IMR-90 (cell line): Measurements from ENCODE around the gene TCP1. TPM values are rescaled to one million over a fixed set of nuclear protein-coding genes. Genes with fewer than 3 reads are reported as not detected.

Source experiments
- ATAC-seq: fragments of 200-7000 bp; cut with Tn5 transposase; 2 replicates; pipeline ENCODE4 v1.9.1; 2020; ENCODE audit warnings: low read depth, mild to moderate bottlenecking, moderate library complexity
- BruUV-seq: library from RNA; stranded (reverse); fragments of 400-500 nt; replicated peaks from 2 replicates; lab custom pipeline; 2021; lab: Mats Ljungman, UMichigan
- CTCF ChIA-PET: fragments of 300-600 bp; formaldehyde crosslinking; extraction: SDS; loops from one replicate; lab custom pipeline; 2021; ENCODE audit warnings: antibody characterized with exemption; lab: Yijun Ruan, JAX
- POLR2A ChIA-PET: fragments of 300-600 bp; sonication (Branson Sonifier 250); formaldehyde crosslinking; loops from one replicate; lab custom pipeline; 2022; ENCODE audit warnings: antibody characterized with exemption; ENCODE audit not compliant: unreplicated experiment; lab: Charles Lee
- DNase-seq: peaks from one replicate; pipeline ENCODE4 v3.0.0; 2013
- H2AFZ ChIP-seq: replicated peaks from 2 replicates; pipeline ENCODE3; 2013; ENCODE audit warnings: low read length, mild to moderate bottlenecking; ENCODE audit not compliant: poor library complexity
- H2AK5ac ChIP-seq: 2 replicates; pipeline ENCODE4 v1.6.1; 2013; ENCODE audit warnings: low read depth, low read length, inconsistent platforms
- H2AK9ac ChIP-seq: replicated peaks from 2 replicates; pipeline ENCODE3; 2013; ENCODE audit warnings: mild to moderate bottlenecking, low read depth, low read length, moderate library complexity; ENCODE audit not compliant: poor library complexity
- H2BK120ac ChIP-seq: 2 replicates; pipeline ENCODE4 v1.6.1; 2013; ENCODE audit warnings: low read depth, low read length, inconsistent platforms
- H2BK15ac ChIP-seq: 3 replicates; pipeline ENCODE4 v1.6.1; 2013; ENCODE audit warnings: low read depth, low read length, inconsistent platforms
- H2BK20ac ChIP-seq: 2 replicates; pipeline ENCODE4 v1.6.1; 2013; ENCODE audit warnings: low read depth, mild to moderate bottlenecking, inconsistent platforms, low read length, moderate library complexity
- H2BK5ac ChIP-seq: 2 replicates; pipeline ENCODE4 v1.6.1; 2013; ENCODE audit warnings: mild to moderate bottlenecking, low read depth, low read length, inconsistent platforms; ENCODE audit not compliant: poor library complexity, severe bottlenecking
- H3K14ac ChIP-seq: replicated peaks from 2 replicates; pipeline ENCODE4 v1.6.1; 2013; ENCODE audit warnings: low read depth, low read length, inconsistent platforms
- H3K18ac ChIP-seq: 2 replicates; pipeline ENCODE4 v1.6.1; 2013; ENCODE audit warnings: low read depth, low read length, control low read depth
- H3K23ac ChIP-seq: 2 replicates; pipeline ENCODE4 v1.6.1; 2013; ENCODE audit warnings: low read depth, low read length, inconsistent platforms
- H3K27ac ChIP-seq: 2 replicates; pipeline ENCODE4 v1.5.1; 2013; ENCODE audit warnings: mild to moderate bottlenecking, control low read depth, low read length; ENCODE audit not compliant: insufficient read depth
- H3K27me3 ChIP-seq: 2 replicates; pipeline ENCODE4 v1.6.1; 2013; ENCODE audit warnings: low read length; ENCODE audit not compliant: control insufficient read depth, insufficient read depth
- H3K36me3 ChIP-seq: 2 replicates; pipeline ENCODE4 v1.6.1; 2013; ENCODE audit warnings: low read length, mixed read lengths; ENCODE audit not compliant: control insufficient read depth, insufficient read depth
- H3K4ac ChIP-seq: 2 replicates; pipeline ENCODE4 v1.6.1; 2013; ENCODE audit warnings: low read depth, low read length, inconsistent platforms
- H3K4me1 ChIP-seq: 2 replicates; pipeline ENCODE4 v1.6.1; 2013; ENCODE audit warnings: low read length, mixed read lengths; ENCODE audit not compliant: control insufficient read depth, insufficient read depth
- H3K4me2 ChIP-seq: 2 replicates; pipeline ENCODE4 v1.6.1; 2013; ENCODE audit warnings: low read depth, mild to moderate bottlenecking, control low read depth, low read length, moderate library complexity
- H3K4me3 ChIP-seq: 2 replicates; pipeline ENCODE4 v1.5.1; 2013; ENCODE audit warnings: low read depth, mild to moderate bottlenecking, control low read depth, low read length, moderate library complexity; ENCODE audit not compliant: insufficient read depth
- H3K56ac ChIP-seq: 2 replicates; pipeline ENCODE4 v1.6.1; 2013; ENCODE audit warnings: low read length, inconsistent platforms; ENCODE audit not compliant: insufficient read depth; ENCODE audit errors: extremely low read depth
- H3K79me1 ChIP-seq, 2 experiments: 2 replicates each; pipeline ENCODE4 v1.6.1; 2013; ENCODE audit warnings: low read length in 2 of 2, inconsistent platforms in 1 of 2, low read depth in 1 of 2
- H3K9ac ChIP-seq: 2 replicates; pipeline ENCODE4 v1.6.1; 2013; ENCODE audit warnings: low read depth, low read length, control low read depth
- H3K9me1 ChIP-seq: 2 replicates; pipeline ENCODE4 v1.6.1; 2013; ENCODE audit warnings: low read length, inconsistent platforms; ENCODE audit not compliant: insufficient read depth
- H3K9me3 ChIP-seq: 2 replicates; pipeline ENCODE4 v1.6.1; 2013; ENCODE audit warnings: low read length; ENCODE audit not compliant: control insufficient read depth, insufficient read depth
- H4K20me1 ChIP-seq: 2 replicates; pipeline ENCODE4 v1.6.1; 2013; ENCODE audit warnings: low read length, inconsistent platforms; ENCODE audit not compliant: insufficient read depth
- H4K5ac ChIP-seq: 2 replicates; pipeline ENCODE4 v1.6.1; 2013; ENCODE audit warnings: mild to moderate bottlenecking, low read depth, low read length, control low read depth
- H4K8ac ChIP-seq, 2 experiments: 2 replicates each; pipeline ENCODE4 v1.6.1; 2013; ENCODE audit warnings: low read depth in 2 of 2, low read length in 2 of 2, control low read depth in 1 of 2, inconsistent platforms in 1 of 2
- H4K91ac ChIP-seq: 2 replicates; pipeline ENCODE4 v1.6.1; 2013; ENCODE audit warnings: low read depth, low read length, inconsistent platforms; ENCODE audit not compliant: insufficient read depth
- BHLHE40 ChIP-seq: fragments of 150-350 bp; IDR thresholded peaks from 2 replicates; pipeline ENCODE4 v1.6.1; 2016; ENCODE audit warnings: mild to moderate bottlenecking, low read depth, low read length
- CEBPB ChIP-seq: IDR thresholded peaks from 2 replicates; pipeline ENCODE4 v1.6.1; 2012; ENCODE audit warnings: low read depth, low read length, improper control_type of control experiment
- CHD1 ChIP-seq: IDR thresholded peaks from 2 replicates; pipeline ENCODE4 v1.6.1; 2012; ENCODE audit warnings: low read depth, low read length, improper control_type of control experiment
- FOS ChIP-seq: fragments of 150-350 bp; IDR thresholded peaks from 2 replicates; pipeline ENCODE4 v1.6.1; 2016; ENCODE audit warnings: low read depth, low read length
- MAFK ChIP-seq: IDR thresholded peaks from 2 replicates; pipeline ENCODE4 v1.6.1; 2012; ENCODE audit warnings: low read depth, low read length, improper control_type of control experiment
- MAZ ChIP-seq: IDR thresholded peaks from 2 replicates; pipeline ENCODE4 v1.6.1; 2012; ENCODE audit warnings: low read depth, mild to moderate bottlenecking, low read length, improper control_type of control experiment, moderate library complexity, borderline replicate concordance
- MXI1 ChIP-seq: IDR thresholded peaks from 2 replicates; pipeline ENCODE4 v1.6.1; 2012; ENCODE audit warnings: low read depth, mild to moderate bottlenecking, low read length, moderate library complexity, borderline replicate concordance
- NFE2L2 ChIP-seq: fragments of 150-350 bp; IDR thresholded peaks from 2 replicates; pipeline ENCODE4 v1.6.1; 2016; ENCODE audit warnings: low read depth, mild to moderate bottlenecking, low read length
- POLR2A ChIP-seq: IDR thresholded peaks from 2 replicates; pipeline ENCODE4 v1.6.1; 2012; ENCODE audit warnings: mild to moderate bottlenecking, low read depth, low read length
- RAD21 ChIP-seq: IDR thresholded peaks from 2 replicates; pipeline ENCODE4 v1.6.1; 2012; ENCODE audit warnings: low read length, improper control_type of control experiment
- RCOR1 ChIP-seq: IDR thresholded peaks from 2 replicates; pipeline ENCODE4 v1.6.1; 2012; ENCODE audit warnings: mild to moderate bottlenecking, low read length, improper control_type of control experiment; ENCODE audit not compliant: insufficient replicate concordance
- SMC3 ChIP-seq: fragments of 150-350 bp; IDR thresholded peaks from 2 replicates; pipeline ENCODE4 v1.6.1; 2016; ENCODE audit warnings: low read depth, mild to moderate bottlenecking, antibody characterized with exemption, low read length, moderate library complexity
- WGBS, 2 experiments: methylation state at CpG; one replicate each; pipeline versions ENCODE4 v1.1.5 to v1.1.7; 2013; ENCODE audit warnings: missing lambda C conversion rate in 2 of 2; ENCODE audit not compliant: insufficient read length in 1 of 2; ENCODE audit errors: extremely low coverage in 2 of 2; 5-methylcytosine and 5-hydroxymethylcytosine counted together
- dilution Hi-C: fragments of 300-500 bp; cut with HindIII; formaldehyde crosslinking; loops from one replicate; pipeline ENCODE4 v1.14.3; 2018; ENCODE audit warnings: low sequenced_read_pairs; ENCODE audit not compliant: unreplicated experiment
- in situ Hi-C: fragments of 300-500 bp; cut with MboI; formaldehyde crosslinking; loops from 3 replicates; pipeline ENCODE4 v1.14.3; 2019; ENCODE audit warnings: low sequenced_read_pairs, inconsistent platforms, mixed read lengths
- intact Hi-C: fragments of 100-400 bp; cut with micrococcal nuclease; formaldehyde crosslinking; loops from 2 replicates; pipeline ENCODE4 v1.10.0; 2022
- polyA plus RNA-seq, 3 experiments: library from polyadenylated mRNA; depleted of rRNA; stranded (reverse); fragments of >200 nt; gene quantifications; 2 replicates each; pipeline ENCODE4 v1.2.3, GENCODE V29; 2012; ENCODE audit warnings: low replicate concordance in 1 of 3
- total RNA-seq: library from RNA; depleted of rRNA; stranded (reverse); fragments of >200 nt; gene quantifications from 2 replicates; pipeline ENCODE4 v1.2.3, GENCODE V29; 2012
- TF ChIP-seq, protein P1 (sequence below): fragments of 150-350 bp; IDR thresholded peaks from 2 replicates; pipeline ENCODE4 v1.6.1; 2016; ENCODE audit warnings: low read depth, mild to moderate bottlenecking, low read length, moderate library complexity, borderline replicate concordance
- TF ChIP-seq, protein P2 (sequence below): fragments of 150-350 bp; IDR thresholded peaks from 2 replicates; pipeline ENCODE4 v1.6.1; 2017; ENCODE audit warnings: mild to moderate bottlenecking, antibody characterized with exemption, low read length, low read depth
- TF ChIP-seq, protein P3 (sequence below): conservative IDR thresholded peaks from 2 replicates; pipeline ENCODE4 v1.5.1; 2012; ENCODE audit warnings: mild to moderate bottlenecking, low read depth, low read length, improper control_type of control experiment

The TCP1 gene
- total and polyA plus RNA-seq, 2 of the 4 experiments (the other 2 are of a cell fraction) = 119 to 576 TPM

- Histone ChIP-seq H2BK5ac (no peak overlapping the region), H2AK9ac (no peak overlapping the region), H3K27ac (no peak overlapping the region), H2AFZ (no peak overlapping the region), H4K8ac (no peak overlapping the region), H3K4me1 (no peaks in the 10 kb centered on the region; the same call in 1 of the 2 replicates), H3K9me3 (no peaks in the 10 kb centered on the region), H3K18ac (no peak overlapping the region), H3K36me3 (no peaks in the 10 kb centered on the region), H3K27me3 (no peaks in the 10 kb centered on the region), H3K14ac (no peak overlapping the region), H2BK20ac (no peak overlapping the region), H2AK5ac (no peak overlapping the region), H4K5ac (no peak overlapping the region), H3K9ac (no peak overlapping the region), H4K91ac (no peak overlapping the region), H3K4me3 (no peak overlapping the region), H3K4me2 (no peak overlapping the region), H3K4ac (no peak overlapping the region), H3K23ac (no peak overlapping the region), H3K56ac (no peak overlapping the region), H3K9me1 (no peaks in the 10 kb centered on the region), H4K20me1 (no peaks in the 10 kb centered on the region), H2BK120ac (no peak overlapping the region), H3K79me1 (no peaks in the 10 kb centered on the region), H2BK15ac (no peak overlapping the region)
- DNase-seq = no peak
- dilution Hi-C loops (no loop called here), in situ Hi-C loops (loop anchor here (25.0 kb wide), 1 partner anchor 618 kb away; no protein-coding TSS in a partner anchor), intact Hi-C loops (no loop called here)
- TF ChIP-seq RCOR1 (no peak), MAZ (no peak), MAFK (no peak), CEBPB (no peak), RAD21 (no peak), POLR2A (no peak), SMC3 (no peak), NFE2L2 (no peak), CHD1 (no peak), BHLHE40 (no peak), FOS (no peak), MXI1 (no peak)
- TF ChIP-seq, protein P1, sequence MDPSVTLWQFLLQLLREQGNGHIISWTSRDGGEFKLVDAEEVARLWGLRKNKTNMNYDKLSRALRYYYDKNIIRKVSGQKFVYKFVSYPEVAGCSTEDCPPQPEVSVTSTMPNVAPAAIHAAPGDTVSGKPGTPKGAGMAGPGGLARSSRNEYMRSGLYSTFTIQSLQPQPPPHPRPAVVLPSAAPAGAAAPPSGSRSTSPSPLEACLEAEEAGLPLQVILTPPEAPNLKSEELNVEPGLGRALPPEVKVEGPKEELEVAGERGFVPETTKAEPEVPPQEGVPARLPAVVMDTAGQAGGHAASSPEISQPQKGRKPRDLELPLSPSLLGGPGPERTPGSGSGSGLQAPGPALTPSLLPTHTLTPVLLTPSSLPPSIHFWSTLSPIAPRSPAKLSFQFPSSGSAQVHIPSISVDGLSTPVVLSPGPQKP = no peak
- TF ChIP-seq, protein P2, sequence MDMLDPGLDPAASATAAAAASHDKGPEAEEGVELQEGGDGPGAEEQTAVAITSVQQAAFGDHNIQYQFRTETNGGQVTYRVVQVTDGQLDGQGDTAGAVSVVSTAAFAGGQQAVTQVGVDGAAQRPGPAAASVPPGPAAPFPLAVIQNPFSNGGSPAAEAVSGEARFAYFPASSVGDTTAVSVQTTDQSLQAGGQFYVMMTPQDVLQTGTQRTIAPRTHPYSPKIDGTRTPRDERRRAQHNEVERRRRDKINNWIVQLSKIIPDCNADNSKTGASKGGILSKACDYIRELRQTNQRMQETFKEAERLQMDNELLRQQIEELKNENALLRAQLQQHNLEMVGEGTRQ = no peak
- TF ChIP-seq, protein P3, sequence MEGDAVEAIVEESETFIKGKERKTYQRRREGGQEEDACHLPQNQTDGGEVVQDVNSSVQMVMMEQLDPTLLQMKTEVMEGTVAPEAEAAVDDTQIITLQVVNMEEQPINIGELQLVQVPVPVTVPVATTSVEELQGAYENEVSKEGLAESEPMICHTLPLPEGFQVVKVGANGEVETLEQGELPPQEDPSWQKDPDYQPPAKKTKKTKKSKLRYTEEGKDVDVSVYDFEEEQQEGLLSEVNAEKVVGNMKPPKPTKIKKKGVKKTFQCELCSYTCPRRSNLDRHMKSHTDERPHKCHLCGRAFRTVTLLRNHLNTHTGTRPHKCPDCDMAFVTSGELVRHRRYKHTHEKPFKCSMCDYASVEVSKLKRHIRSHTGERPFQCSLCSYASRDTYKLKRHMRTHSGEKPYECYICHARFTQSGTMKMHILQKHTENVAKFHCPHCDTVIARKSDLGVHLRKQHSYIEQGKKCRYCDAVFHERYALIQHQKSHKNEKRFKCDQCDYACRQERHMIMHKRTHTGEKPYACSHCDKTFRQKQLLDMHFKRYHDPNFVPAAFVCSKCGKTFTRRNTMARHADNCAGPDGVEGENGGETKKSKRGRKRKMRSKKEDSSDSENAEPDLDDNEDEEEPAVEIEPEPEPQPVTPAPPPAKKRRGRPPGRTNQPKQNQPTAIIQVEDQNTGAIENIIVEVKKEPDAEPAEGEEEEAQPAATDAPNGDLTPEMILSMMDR = no peak
- WGBS, 2 experiments = 95% methylated on average over 4 of the region's 6 CpGs; no CpG with 5 or more reads in 1 of the 2 experiments
- CTCF ChIA-PET = no interaction called here
- ATAC-seq = no peak
- POLR2A ChIA-PET = no interaction called here
- BruUV-seq = no TSS peak
These were observed 16.1 kb upstream of the TCP1 start for GRCh38 chr6:159805440-159806020.
